Ishikawa (cell line): ENCODE results near the gene TRPM2.

ENCODE experiments used
- ZBTB7A ChIP-seq: IDR thresholded peaks from 2 replicates; pipeline ENCODE4 v1.6.1; 2012; ENCODE audit warnings: low read depth
- TF ChIP-seq, protein P1 (sequence below): IDR thresholded peaks from 2 replicates; pipeline ENCODE4 v1.6.1; 2012
- TF ChIP-seq, protein P2 (sequence below): IDR thresholded peaks from 2 replicates; pipeline ENCODE4 v1.6.1; 2012; ENCODE audit warnings: low read depth, mild to moderate bottlenecking

- TF ChIP-seq, protein P1, sequence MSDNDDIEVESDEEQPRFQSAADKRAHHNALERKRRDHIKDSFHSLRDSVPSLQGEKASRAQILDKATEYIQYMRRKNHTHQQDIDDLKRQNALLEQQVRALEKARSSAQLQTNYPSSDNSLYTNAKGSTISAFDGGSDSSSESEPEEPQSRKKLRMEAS: no peak
- TF ChIP-seq, protein P2, sequence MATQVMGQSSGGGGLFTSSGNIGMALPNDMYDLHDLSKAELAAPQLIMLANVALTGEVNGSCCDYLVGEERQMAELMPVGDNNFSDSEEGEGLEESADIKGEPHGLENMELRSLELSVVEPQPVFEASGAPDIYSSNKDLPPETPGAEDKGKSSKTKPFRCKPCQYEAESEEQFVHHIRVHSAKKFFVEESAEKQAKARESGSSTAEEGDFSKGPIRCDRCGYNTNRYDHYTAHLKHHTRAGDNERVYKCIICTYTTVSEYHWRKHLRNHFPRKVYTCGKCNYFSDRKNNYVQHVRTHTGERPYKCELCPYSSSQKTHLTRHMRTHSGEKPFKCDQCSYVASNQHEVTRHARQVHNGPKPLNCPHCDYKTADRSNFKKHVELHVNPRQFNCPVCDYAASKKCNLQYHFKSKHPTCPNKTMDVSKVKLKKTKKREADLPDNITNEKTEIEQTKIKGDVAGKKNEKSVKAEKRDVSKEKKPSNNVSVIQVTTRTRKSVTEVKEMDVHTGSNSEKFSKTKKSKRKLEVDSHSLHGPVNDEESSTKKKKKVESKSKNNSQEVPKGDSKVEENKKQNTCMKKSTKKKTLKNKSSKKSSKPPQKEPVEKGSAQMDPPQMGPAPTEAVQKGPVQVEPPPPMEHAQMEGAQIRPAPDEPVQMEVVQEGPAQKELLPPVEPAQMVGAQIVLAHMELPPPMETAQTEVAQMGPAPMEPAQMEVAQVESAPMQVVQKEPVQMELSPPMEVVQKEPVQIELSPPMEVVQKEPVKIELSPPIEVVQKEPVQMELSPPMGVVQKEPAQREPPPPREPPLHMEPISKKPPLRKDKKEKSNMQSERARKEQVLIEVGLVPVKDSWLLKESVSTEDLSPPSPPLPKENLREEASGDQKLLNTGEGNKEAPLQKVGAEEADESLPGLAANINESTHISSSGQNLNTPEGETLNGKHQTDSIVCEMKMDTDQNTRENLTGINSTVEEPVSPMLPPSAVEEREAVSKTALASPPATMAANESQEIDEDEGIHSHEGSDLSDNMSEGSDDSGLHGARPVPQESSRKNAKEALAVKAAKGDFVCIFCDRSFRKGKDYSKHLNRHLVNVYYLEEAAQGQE: no peak
- no peak for TF ChIP-seq ZBTB7A
Measured at GRCh38 chr21:44428281-44428960, 75.0 kb downstream of the TRPM2 start.
